ENCODE data around the gene NRM. TPM values are rescaled to one million over a fixed set of nuclear protein-coding genes. Genes with fewer than 3 reads are reported as not detected.
A peak's percentile ranks its signal among the peaks of the same experiment; 100 is the strongest.

Gene NRM
- total RNA-seq, 3 donors from 2014 or later = 1.8 to 4.0 (median 2.3) TPM

DNA sequence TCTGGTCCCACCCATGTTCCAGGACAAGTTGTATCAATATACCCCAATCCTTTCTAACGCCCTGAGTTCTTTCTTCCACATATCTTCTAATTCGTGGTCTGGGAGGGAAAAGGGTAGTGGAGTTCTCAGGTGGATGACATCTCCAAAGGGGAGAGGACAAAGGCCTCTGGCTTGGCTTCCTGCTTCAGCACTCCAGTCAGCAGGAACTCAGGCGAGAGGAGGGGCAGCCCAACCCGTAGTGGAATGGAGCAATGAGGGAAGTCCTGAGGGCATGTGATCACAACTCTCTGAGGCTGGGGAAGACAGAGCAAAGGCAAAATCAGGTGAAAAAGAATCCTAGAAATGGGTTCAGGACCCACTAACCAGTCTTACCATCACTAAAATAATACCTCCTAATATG, 9.6 kb upstream of the NRM start:
- TF ChIP-seq POLR2AphosphoS5 (IDR thresholded peaks at IDR 0.05) = no peak
- TF ChIP-seq POLR2A (IDR thresholded peaks at IDR 0.05) = no peak
- TF ChIP-seq, protein P1, sequence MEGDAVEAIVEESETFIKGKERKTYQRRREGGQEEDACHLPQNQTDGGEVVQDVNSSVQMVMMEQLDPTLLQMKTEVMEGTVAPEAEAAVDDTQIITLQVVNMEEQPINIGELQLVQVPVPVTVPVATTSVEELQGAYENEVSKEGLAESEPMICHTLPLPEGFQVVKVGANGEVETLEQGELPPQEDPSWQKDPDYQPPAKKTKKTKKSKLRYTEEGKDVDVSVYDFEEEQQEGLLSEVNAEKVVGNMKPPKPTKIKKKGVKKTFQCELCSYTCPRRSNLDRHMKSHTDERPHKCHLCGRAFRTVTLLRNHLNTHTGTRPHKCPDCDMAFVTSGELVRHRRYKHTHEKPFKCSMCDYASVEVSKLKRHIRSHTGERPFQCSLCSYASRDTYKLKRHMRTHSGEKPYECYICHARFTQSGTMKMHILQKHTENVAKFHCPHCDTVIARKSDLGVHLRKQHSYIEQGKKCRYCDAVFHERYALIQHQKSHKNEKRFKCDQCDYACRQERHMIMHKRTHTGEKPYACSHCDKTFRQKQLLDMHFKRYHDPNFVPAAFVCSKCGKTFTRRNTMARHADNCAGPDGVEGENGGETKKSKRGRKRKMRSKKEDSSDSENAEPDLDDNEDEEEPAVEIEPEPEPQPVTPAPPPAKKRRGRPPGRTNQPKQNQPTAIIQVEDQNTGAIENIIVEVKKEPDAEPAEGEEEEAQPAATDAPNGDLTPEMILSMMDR (IDR thresholded peaks at IDR 0.05) = no peak
- intact Hi-C loops (cut with DNase I; ENCODE audit: low total_unique reads) = no loop called here
- Histone ChIP-seq H3K27ac (no peak overlapping the region), H3K4me3 (no peak overlapping the region), H3K36me3 (no peaks in the 10 kb centered on the region), H3K9me3 (no peaks in the 10 kb centered on the region), H3K27me3 (no peaks in the 10 kb centered on the region), H3K4me1 (no peaks in the 10 kb centered on the region)
- no peak for DNase-seq (ENCODE audit: low spot score in 2 of 2)

DNA sequence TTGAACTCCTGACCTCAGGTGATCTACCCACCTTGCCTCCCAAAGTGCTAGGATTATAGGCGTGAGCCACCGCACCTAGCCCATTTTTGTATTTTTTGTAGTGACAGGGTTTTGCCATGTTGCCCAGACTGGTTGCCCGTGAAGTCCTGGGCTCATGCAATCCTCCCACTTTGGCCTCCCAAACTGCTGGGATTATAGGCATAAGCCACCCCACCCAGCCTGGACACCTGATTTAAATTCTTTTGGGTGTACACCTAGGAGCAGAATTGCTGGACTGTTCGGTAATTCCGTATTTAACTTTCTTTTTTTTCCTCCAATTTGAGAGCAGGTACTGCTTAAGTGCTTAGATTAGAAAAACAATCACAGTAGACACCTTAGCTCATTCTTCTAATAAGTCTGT, 5.6 kb upstream of the NRM start:
- Histone ChIP-seq H3K27me3 (no peaks in the 10 kb centered on the region), H3K4me3 (no peak overlapping the region), H3K27ac (peak overlapping the region in 1 of 2 donors; percentile 73), H3K9me3 (no peaks in the 10 kb centered on the region), H3K4me1 (no peaks in the 10 kb centered on the region), H3K36me3 (no peaks in the 10 kb centered on the region)
- DNase-seq (ENCODE audit: low spot score in 2 of 2) = no peak
- intact Hi-C loops (cut with DNase I; ENCODE audit: low total_unique reads) = no loop called here
- TF ChIP-seq POLR2AphosphoS5 (IDR thresholded peaks at IDR 0.05) (no peak), POLR2A (IDR thresholded peaks at IDR 0.05) (no peak)
- TF ChIP-seq, protein P1 (IDR thresholded peaks at IDR 0.05) = no peak

DNA sequence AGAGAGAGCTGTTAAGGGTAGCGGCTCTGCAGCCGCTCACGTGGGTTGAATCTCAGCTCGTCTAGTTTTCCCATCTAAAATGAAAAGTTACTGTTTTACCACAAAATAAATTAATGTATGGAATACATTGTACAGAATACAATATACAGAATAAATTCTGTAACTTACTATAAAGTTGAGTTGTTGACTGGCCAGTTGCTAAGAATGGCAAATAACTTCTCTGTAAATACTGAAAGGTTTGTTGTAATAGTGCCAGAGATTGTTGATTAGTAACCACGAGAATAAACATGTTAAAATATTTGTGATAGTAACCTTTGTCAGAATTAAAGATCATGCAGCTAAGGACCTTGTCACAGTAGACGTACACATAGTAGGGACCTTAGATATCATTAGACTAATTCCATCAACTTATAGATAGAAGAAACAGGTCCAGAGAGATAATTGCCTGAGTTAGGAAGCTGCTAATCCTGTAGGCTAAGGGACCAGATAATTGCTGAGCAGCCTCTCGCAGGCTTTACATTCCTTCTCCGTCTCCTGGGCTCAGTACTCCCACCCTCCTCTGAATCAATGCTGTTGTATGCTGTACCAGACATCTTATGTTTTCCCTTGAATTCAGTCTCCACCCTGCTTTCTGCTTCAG, 544 bp upstream of the NRM start:
- peaks cover 5 to 18% of the 10 kb centered on the region in 2 donors for H3K4me1 ChIP-seq
- TF ChIP-seq POLR2A (IDR thresholded peaks at IDR 0.05) (no peak), POLR2AphosphoS5 (IDR thresholded peaks at IDR 0.05) (no peak)
- TF ChIP-seq, protein P1 (IDR thresholded peaks at IDR 0.05) = no peak

DNA sequence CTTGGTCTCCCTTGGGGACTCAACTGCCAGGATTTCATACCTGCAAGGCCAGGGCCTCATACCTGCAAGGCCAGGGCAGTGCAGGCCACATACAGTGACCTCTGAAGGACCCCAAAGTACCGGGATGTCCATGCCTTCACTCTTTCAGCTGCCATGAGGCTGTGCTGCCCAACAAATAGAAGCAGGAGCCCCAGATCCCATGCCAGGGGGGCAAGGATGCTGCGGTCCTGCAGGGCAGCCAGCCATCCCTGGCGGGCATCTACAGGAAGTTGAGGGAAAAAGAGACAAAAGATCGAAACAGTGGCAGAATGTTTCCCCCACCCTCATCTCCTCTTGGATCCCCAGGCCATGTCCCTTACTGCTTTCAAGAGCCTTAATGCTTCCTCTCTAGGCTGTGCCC, 799 bp downstream of the NRM start:
- Histone ChIP-seq H3K4me3 (peak overlapping the region; percentile 65 to 72 (median 66)), H3K27me3 (no peaks in the 10 kb centered on the region), H3K9me3 (no peaks in the 10 kb centered on the region), H3K36me3 (no peaks in the 10 kb centered on the region), H3K27ac (peak overlapping the region; percentile 96 to 97), H3K4me1 (peaks cover 5 to 18% of the 10 kb centered on the region in 2 donors)
- intact Hi-C loops (cut with DNase I; ENCODE audit: low total_unique reads) = no loop called here
- TF ChIP-seq POLR2AphosphoS5 (IDR thresholded peaks at IDR 0.05) = no peak
- no peak for TF ChIP-seq POLR2A (IDR thresholded peaks at IDR 0.05)
- TF ChIP-seq, protein P1 (IDR thresholded peaks at IDR 0.05) = no peak
- DNase-seq (ENCODE audit: low spot score in 2 of 2) = no peak

More for the DNA sequence above, 544 bp upstream of the NRM start:
- DNase-seq (ENCODE audit: low spot score in 2 of 2) = no peak
- H3K27me3 ChIP-seq = no peaks in the 10 kb centered on the region
- H3K9me3 ChIP-seq = no peaks in the 10 kb centered on the region
- H3K36me3 ChIP-seq = no peaks in the 10 kb centered on the region
- peak overlapping the region; percentile 65 to 72 (median 66) for H3K4me3 ChIP-seq
- peak overlapping the region; percentile 96 to 97 for H3K27ac ChIP-seq
- intact Hi-C loops (cut with DNase I; ENCODE audit: low total_unique reads) = no loop called here

DNA sequence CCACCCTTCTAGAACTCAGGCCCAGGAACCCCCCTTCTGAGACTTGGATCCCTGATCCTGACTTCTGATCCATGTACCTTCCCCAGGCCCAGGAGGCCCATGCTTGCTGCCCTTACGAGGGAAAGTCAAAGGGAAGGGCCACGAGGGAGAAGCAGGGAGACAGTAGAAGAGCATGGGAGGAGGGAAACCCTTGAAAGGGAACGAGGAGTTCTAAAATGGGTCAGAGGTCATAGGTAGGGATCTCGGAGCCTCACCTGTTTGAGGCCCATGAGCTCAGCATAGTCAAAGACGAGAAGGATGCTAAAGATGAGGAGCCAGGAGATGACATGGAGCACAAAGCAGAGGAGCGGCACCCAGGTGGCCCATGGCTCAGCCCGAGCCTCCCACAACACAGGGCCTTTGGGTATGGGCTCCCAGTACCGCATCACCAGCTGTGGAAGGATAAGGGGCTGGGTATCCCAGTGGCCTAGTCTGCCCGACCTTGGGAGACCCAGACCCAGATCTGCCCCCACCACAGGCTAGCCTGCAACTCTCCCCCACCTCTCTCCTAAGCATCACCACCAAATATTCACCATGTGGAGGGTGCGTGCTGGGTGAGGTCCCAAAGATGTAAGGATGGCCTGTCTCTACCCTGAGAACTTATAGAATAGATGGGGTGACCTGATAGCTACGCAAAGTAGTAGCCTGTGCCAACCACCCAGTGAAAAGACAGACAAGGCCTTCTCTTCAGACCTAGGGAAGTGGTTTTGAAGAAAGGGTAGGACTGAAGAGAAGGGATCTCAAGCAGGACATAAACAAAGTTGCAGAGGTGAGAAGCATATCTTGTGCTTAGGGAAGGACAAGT, 1.5 kb downstream of the NRM start:
- no peak overlapping the region for H3K4me3 ChIP-seq
- no peaks in the 10 kb centered on the region for H3K36me3 ChIP-seq
- no peaks in the 10 kb centered on the region for H3K9me3 ChIP-seq
- peaks cover 5 to 18% of the 10 kb centered on the region in 2 donors for H3K4me1 ChIP-seq
- intact Hi-C loops (cut with DNase I; ENCODE audit: low total_unique reads) = no loop called here
- no peak for DNase-seq (ENCODE audit: low spot score in 2 of 2)
- no peak for TF ChIP-seq POLR2A (IDR thresholded peaks at IDR 0.05)
- TF ChIP-seq, protein P1 (IDR thresholded peaks at IDR 0.05) = no peak
- TF ChIP-seq POLR2AphosphoS5 (IDR thresholded peaks at IDR 0.05) = no peak
- H3K27me3 ChIP-seq = no peaks in the 10 kb centered on the region
- peak overlapping the region; percentile 96 to 97 for H3K27ac ChIP-seq
